NB4 (cell line): ENCODE measurements around the gene TAF15.

Experiments used
- DNase-seq: peaks from one replicate; pipeline ENCODE4 v3.0.0; 2010; ENCODE audit warnings: low read depth
- H3K4me3 ChIP-seq: one replicate; pipeline ENCODE4 v1.5.1; 2011; ENCODE audit warnings: mild to moderate bottlenecking, low read depth, low read length, moderate library complexity
- MYC ChIP-seq: IDR thresholded peaks from 2 replicates; pipeline ENCODE4 v1.6.1; 2011; ENCODE audit warnings: low read depth, low read length
- POLR2A ChIP-seq: IDR thresholded peaks from 2 replicates; pipeline ENCODE4 v1.6.1; 2011; ENCODE audit warnings: mild to moderate bottlenecking; ENCODE audit not compliant: insufficient read length; ENCODE audit errors: extremely low read depth
- TF ChIP-seq, protein P1 (sequence below): IDR thresholded peaks from one replicate; pipeline ENCODE4 v1.5.1; 2012; ENCODE audit warnings: low read depth, low read length
- TF ChIP-seq, protein P2 (sequence below): IDR thresholded peaks from 2 replicates; pipeline ENCODE4 v1.6.1; 2011; ENCODE audit warnings: low read depth, low read length

Gene TAF15

DNA sequence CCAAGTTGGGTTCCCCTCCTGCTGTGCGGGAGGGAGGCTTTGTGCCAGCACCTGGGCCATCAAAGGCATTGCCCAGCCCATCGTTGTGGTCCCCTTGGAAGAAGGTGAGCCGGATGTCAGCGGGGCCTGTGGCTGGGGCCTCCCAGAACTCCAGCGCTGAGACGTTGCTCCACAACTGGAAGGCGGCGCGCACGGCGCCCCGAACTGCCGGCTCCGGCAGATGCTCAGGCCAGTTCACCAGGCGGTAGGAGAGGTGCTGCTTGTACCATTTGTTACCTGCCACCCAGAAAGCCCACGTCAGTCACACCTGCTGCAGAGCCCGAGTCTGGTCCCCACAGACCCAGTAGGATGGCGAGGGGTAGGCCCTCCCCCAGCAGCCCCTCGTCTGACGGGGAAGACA, 36.2 kb upstream of the TAF15 start:
- H3K4me3 ChIP-seq, result no peak overlapping the region
- DNase-seq, result no peak
- TF ChIP-seq MYC, result no peak
- no peak for TF ChIP-seq POLR2A
- TF ChIP-seq, protein P1, sequence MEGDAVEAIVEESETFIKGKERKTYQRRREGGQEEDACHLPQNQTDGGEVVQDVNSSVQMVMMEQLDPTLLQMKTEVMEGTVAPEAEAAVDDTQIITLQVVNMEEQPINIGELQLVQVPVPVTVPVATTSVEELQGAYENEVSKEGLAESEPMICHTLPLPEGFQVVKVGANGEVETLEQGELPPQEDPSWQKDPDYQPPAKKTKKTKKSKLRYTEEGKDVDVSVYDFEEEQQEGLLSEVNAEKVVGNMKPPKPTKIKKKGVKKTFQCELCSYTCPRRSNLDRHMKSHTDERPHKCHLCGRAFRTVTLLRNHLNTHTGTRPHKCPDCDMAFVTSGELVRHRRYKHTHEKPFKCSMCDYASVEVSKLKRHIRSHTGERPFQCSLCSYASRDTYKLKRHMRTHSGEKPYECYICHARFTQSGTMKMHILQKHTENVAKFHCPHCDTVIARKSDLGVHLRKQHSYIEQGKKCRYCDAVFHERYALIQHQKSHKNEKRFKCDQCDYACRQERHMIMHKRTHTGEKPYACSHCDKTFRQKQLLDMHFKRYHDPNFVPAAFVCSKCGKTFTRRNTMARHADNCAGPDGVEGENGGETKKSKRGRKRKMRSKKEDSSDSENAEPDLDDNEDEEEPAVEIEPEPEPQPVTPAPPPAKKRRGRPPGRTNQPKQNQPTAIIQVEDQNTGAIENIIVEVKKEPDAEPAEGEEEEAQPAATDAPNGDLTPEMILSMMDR, result no peak
- TF ChIP-seq, protein P2, sequence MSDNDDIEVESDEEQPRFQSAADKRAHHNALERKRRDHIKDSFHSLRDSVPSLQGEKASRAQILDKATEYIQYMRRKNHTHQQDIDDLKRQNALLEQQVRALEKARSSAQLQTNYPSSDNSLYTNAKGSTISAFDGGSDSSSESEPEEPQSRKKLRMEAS, result no peak

DNA sequence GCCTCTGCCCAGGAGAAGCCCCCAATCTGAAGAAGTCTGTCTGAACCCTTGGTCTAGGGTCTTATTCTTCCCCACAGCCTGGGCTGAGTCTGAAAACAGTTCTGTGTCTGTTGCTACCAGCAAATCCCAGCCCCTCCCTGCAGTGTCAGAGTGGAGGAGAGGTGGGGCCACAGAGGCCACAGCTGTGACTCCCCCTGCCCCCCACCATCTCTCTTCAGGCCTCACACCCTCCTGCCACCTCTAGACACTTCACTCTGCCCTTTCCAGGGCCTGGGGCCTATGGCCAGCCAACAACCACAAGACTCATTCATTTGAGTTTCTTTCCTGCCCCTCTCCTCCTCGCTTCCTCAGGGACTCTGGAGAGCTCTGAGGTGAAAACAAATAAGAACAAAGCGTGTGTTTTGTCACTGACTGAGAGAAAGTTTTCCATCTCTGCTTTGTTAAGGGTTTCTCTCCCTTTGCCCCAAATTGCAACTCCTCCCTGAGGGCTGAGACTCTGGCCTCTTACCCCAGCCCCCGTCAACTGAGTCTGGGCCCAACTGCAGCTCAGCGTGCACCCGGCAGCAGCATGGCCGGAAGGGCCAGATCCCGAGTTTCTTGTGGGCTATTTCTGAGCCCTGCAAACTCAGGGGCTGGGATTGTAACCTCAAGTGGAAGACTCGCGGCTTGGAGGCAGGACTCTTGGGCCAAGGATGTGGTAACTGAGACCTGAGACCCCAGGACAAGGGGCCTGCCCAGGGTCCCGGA, 35.4 kb upstream of the TAF15 start:
- DNase-seq, result no peak
- no peak overlapping the region for H3K4me3 ChIP-seq
- TF ChIP-seq, protein P1, result no peak
- TF ChIP-seq, protein P2, result no peak
- no peak for TF ChIP-seq MYC
- no peak for TF ChIP-seq POLR2A

DNA sequence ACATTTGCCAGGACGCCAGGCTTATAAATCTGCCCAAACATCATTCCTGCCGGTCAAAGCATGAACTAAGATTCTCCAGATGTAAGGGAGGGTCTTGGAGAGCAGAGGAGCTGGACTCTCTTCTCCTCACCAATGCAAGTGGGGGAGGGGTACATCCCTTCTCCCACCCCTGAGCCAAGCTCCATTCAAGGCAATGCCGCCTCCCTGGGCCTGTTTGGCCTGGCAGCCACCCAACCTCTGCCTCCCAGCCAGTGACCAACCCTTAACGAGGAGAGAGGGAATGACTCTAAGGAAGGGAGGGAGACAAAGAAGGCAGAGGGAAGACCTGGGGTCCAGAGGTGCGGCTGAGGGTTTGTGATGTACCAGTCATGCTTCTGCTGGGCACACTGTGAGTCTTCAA, 34.8 kb upstream of the TAF15 start:
- TF ChIP-seq, protein P2, result no peak
- TF ChIP-seq, protein P1, result no peak
- no peak for TF ChIP-seq POLR2A
- no peak for TF ChIP-seq MYC
- DNase-seq, result no peak
- H3K4me3 ChIP-seq, result no peak overlapping the region

DNA sequence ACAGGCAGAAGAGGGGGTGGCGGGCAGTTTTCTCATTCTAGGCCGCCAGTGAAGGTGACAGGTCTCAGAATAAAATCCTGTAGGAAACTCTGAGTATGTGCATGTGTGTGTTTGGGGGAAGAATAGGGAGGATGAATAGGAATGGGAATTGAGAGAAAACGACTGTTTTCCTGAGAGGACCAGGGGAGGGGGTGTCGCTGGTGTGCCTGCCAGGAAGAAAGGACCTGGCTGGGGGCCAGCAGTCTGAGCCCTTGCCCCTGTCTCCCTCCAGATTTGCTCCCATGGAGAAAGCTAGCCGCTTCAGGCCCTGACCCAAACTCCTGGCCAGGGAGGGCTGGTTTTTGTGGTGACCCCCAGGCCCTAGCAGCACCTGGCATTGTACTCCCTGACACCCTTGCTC, 34.2 kb upstream of the TAF15 start:
- H3K4me3 ChIP-seq, result no peak overlapping the region
- DNase-seq, result no peak
- no peak for TF ChIP-seq POLR2A

DNA sequence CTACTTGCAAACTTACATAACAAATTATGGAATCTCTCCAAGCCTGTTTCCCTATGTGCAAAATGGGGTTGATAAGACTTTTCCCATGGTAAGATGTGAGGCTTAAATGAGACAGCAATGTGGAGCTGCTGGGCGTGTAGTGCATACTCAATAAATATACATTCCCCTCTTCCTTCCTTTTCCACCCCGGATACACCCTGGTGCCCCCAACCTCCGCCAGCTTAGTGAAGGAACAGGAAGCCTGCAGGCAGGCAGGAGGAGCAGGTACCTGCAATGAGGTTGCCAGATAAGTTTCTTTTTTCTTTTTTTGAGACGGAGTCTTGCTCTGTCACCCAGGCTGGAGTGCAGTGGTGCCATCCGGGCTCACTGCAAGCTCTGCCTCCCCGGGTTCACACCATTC, 33.7 kb upstream of the TAF15 start:
- TF ChIP-seq POLR2A, result no peak
- TF ChIP-seq MYC, result no peak
- TF ChIP-seq, protein P2, result no peak
- TF ChIP-seq, protein P1, result no peak
- H3K4me3 ChIP-seq, result no peak overlapping the region
- DNase-seq, result no peak

DNA sequence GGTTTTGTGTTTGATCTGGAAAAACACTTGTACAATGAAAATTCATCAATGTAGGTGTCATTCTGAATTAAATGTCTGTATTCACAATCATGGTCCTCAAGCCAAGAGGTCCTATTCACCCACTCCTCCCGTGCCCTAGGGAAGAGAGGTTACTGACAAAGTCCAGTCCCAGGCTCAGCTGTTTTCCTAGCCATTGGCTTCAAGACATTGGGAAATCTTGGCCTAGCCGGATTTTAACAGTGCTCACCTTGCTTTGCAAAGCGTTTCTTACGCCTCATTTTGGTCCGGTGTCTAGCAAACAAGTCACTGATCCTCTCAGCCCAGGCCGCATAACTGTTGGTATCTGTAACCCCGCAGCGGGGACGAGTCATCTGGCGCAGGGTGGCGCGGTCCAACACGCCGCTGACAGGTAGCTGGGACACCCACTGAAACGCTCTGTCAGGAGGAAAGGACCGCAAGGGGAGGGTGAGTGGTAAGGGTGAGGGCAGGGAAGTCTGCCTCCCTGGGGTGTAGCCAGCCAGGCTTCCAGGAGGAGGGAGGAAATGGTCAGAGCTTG, 30.6 kb upstream of the TAF15 start:
- TF ChIP-seq, protein P2, result no peak
- no peak for DNase-seq
- no peak overlapping the region for H3K4me3 ChIP-seq

DNA sequence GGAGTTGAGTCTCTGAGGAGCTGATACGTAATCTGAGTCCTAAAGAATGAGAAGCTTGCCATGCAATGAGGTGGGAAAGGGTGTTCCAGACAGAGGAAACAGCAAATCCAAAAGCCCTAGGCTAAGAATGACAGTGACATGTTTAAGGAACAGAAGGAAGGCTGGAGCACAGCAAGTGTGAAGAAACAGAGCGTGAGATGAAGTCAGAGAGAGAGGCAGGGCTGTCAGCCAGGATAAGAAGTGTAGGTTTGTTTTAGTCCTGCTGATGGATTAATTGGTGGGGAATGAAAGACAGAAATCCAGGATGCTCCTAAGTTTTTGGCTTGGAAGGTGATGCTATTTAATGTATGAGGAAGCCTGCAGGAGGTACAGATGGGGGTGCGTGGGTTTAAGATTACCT, 28.3 kb upstream of the TAF15 start:
- no peak for TF ChIP-seq MYC
- no peak for DNase-seq
- H3K4me3 ChIP-seq, result no peak overlapping the region
